Adrenal gland (tissue), 12 donors: Measurements from ENCODE around the gene ITGA11. TPM values are rescaled to one million over a fixed set of nuclear protein-coding genes. Genes with fewer than 3 reads are reported as not detected.

Experiments used
- DNase-seq, 7 donors: peaks; one replicate each; pipeline ENCODE4 v3.0.0-alpha.2; 2019 to 2020
- H3K27ac ChIP-seq, 5 donors: fragments of 200-600 bp; sonication (generic) in 4 of 5; 1 replicate in 3 of 5; 2 replicates in 2 of 5; pipeline versions ENCODE4 v1.5.1 to v1.8.0; 2016 to 2020; ENCODE audit warnings: mild to moderate bottlenecking in 1 of 5
- H3K27me3 ChIP-seq: fragments of 200-600 bp; 2 replicates; pipeline ENCODE4 v1.8.0; 2021
- H3K36me3 ChIP-seq, 2 donors: fragments of 200-600 bp; replicated peaks in 1 of 2; 1 replicate in 1 of 2; 2 replicates in 1 of 2; pipeline versions ENCODE4 v1.5.1 to v1.8.0; 2018 to 2022
- H3K4me1 ChIP-seq, 2 donors: fragments of 200-600 bp; replicated peaks in 1 of 2; 1 replicate in 1 of 2; 2 replicates in 1 of 2; pipeline versions ENCODE4 v1.5.1 to v1.8.0; 2018 to 2021
- H3K4me3 ChIP-seq, 4 donors: fragments of 200-600 bp; sonication (generic) in 3 of 4; one replicate each; pipeline ENCODE4 v1.5.1; 2016 to 2018
- H3K9me3 ChIP-seq, 3 donors: fragments of 200-600 bp; sonication (generic) in 1 of 3; replicated peaks in 1 of 3; 1 replicate in 2 of 3; 2 replicates in 1 of 3; pipeline versions ENCODE4 v1.5.1 to v1.8.0; 2016 to 2021
- CTCF ChIP-seq, 6 experiments: fragments of 450-650 bp in 4 of 6; fragments of 200-600 bp in 2 of 6; sonication (generic) in 1 of 6; IDR thresholded peaks; 1 replicate in 5 of 6; 2 replicates in 1 of 6; pipeline versions ENCODE4 v1.5.1 to v1.8.0; 2016 to 2021; ENCODE audit warnings: antibody characterized with exemption in 6 of 6, mild to moderate bottlenecking in 2 of 6, moderate library complexity in 1 of 6
- POLR2A ChIP-seq, 2 donors: fragments of 450-650 bp; IDR thresholded peaks; one replicate each; pipeline ENCODE4 v1.6.1; 2017; ENCODE audit warnings: antibody characterized with exemption in 2 of 2, mild to moderate bottlenecking in 2 of 2, moderate library complexity in 1 of 2
- WGBS, 4 donors: extraction: QIAGEN DNeasy Blood & Tissue Kit in 2 of 4; methylation state at CpG; one replicate each; pipeline versions ENCODE4 v1.1.5 to v1.1.7; 2013 to 2017; 5-methylcytosine and 5-hydroxymethylcytosine counted together
- intact Hi-C, 2 donors: fragments of 100-400 bp; cut with DNase I; formaldehyde crosslinking; loops; one replicate each; pipeline versions ENCODE4 v1.14.1 to v1.15.0; 2022 to 2023
- polyA plus RNA-seq, 3 donors: library from polyadenylated mRNA; stranded (reverse); fragments of 200-250 nt in 2 of 3; fragments of 350-450 nt in 1 of 3; fragmentation: Illumina TruSeq in 1 of 3; extraction: RNeasy Lipid Tissue Mini Kit (QIAGEN cat#74804) in 1 of 3; gene quantifications; one replicate each; pipeline ENCODE4 v1.2.3, GENCODE V29; 2013 to 2014
- total RNA-seq, 9 donors: library from RNA; depleted of rRNA in 4 of 9; stranded (reverse); fragments of >200 nt in 4 of 9; fragments of 120-200 nt in 1 of 9; fragmentation: NEBNext Ultra II Directional in 1 of 9; extraction: Animal tissue kit (Norgen Biotek cat#: 25700) in 1 of 9; gene quantifications; one replicate each; pipeline versions ENCODE4 v1.1.0 to v1.2.4, GENCODE V29; 2013 to 2023
- donor health status: healthy with polysubstance abuse.
- donor health status: Bipolar disorder and iron deficiency.
- donor health status: DM: yes; HTN: yes; CAD: no.
- donor health status: DM: no; HTN: no; CAD: no.
- donor health status: DM: no; HTN: no; CAD: no.
- donor health status: DM: yes; HTN: yes; CAD: no.

Gene ITGA11
- total and polyA plus RNA-seq, 12 donors = 1.4 to 52.5 (median 7.5) TPM

- intact Hi-C loops = no loop called here
- no peaks in the 10 kb centered on the region for H3K9me3 ChIP-seq
- no peaks in the 10 kb centered on the region for H3K27me3 ChIP-seq
- WGBS, 4 donors = 79 to 94% (median 89%) methylated on average over 2 to 3 of the region's 3 CpGs
- no peaks in the 10 kb centered on the region for H3K36me3 ChIP-seq
- H3K27ac ChIP-seq = peak overlapping the region in 2 of 5 donors; percentile 21 to 49
- TF ChIP-seq CTCF (IDR thresholded peaks at IDR 0.05) (no peak), POLR2A (IDR thresholded peaks at IDR 0.05) (no peak)
- H3K4me3 ChIP-seq = no peak overlapping the region
- H3K4me1 ChIP-seq = peaks cover 0 to 5% of the 10 kb centered on the region in 2 donors
- peak in 1 of 7 donors; percentile 38 for DNase-seq
Observed at GRCh38 chr15:68414206-68414555, 17.8 kb downstream of the ITGA11 start.

- intact Hi-C loops = no loop called here
- WGBS, 4 donors = 79 to 83% (median 81%) methylated on average over 15 of the region's 15 CpGs
- no peak overlapping the region for H3K4me3 ChIP-seq
- H3K9me3 ChIP-seq = no peaks in the 10 kb centered on the region
- H3K27ac ChIP-seq = peak overlapping the region in 2 of 5 donors; percentile 21 to 49
- no peaks in the 10 kb centered on the region for H3K36me3 ChIP-seq
- peaks cover 0 to under 1% of the 10 kb centered on the region in 2 donors for H3K4me1 ChIP-seq
- TF ChIP-seq CTCF (IDR thresholded peaks at IDR 0.05) = no peak
- TF ChIP-seq POLR2A (IDR thresholded peaks at IDR 0.05) = no peak
- peak in 2 of 7 donors; percentile 10 to 63 for DNase-seq
- no peaks in the 10 kb centered on the region for H3K27me3 ChIP-seq
Observed at GRCh38 chr15:68413363-68414205, 18.4 kb downstream of the ITGA11 start.

- no peaks in the 10 kb centered on the region for H3K9me3 ChIP-seq
- no peaks in the 10 kb centered on the region for H3K27me3 ChIP-seq
- no peaks in the 10 kb centered on the region for H3K36me3 ChIP-seq
- TF ChIP-seq POLR2A (IDR thresholded peaks at IDR 0.05) (no peak), CTCF (IDR thresholded peaks at IDR 0.05) (no peak)
- WGBS, 4 donors = 85 to 93% (median 87%) methylated on average over 4 to 8 of the region's 8 CpGs
- H3K27ac ChIP-seq = no peak overlapping the region
- intact Hi-C loops = no loop called here
- DNase-seq = peak in 2 of 7 donors; percentile 7 to 44
- no peaks in the 10 kb centered on the region for H3K4me1 ChIP-seq
- H3K4me3 ChIP-seq = no peak overlapping the region
Observed at GRCh38 chr15:68412218-68412617, 19.7 kb downstream of the ITGA11 start.

GRCh38 chr15:68411735-68412134 lies 20.2 kb downstream of the ITGA11 start:
- TF ChIP-seq POLR2A (IDR thresholded peaks at IDR 0.05) = no peak
- no peak for TF ChIP-seq CTCF (IDR thresholded peaks at IDR 0.05)
- Histone ChIP-seq H3K36me3 (no peaks in the 10 kb centered on the region), H3K27ac (no peak overlapping the region), H3K27me3 (no peaks in the 10 kb centered on the region), H3K4me1 (no peaks in the 10 kb centered on the region), H3K4me3 (no peak overlapping the region), H3K9me3 (no peaks in the 10 kb centered on the region)
- intact Hi-C loops = no loop called here
- peak in 1 of 7 donors; percentile 7 for DNase-seq
- 93 to 100% (median 96%) methylated on average over 2 of the region's 2 CpGs for WGBS, 4 donors
